ENCODE data around the gene SOS2. TPM values are rescaled to one million over a fixed set of nuclear protein-coding genes. Genes with fewer than 3 reads are reported as not detected.
"Not testable (repeated sequence)": the region's sequence is repeated elsewhere in the genome, so short reads cannot be mapped to it uniquely, and the experiment has no call there.

SOS2 gene
- total RNA-seq, 1 donor from 2014 or later = 40.8 TPM

DNA sequence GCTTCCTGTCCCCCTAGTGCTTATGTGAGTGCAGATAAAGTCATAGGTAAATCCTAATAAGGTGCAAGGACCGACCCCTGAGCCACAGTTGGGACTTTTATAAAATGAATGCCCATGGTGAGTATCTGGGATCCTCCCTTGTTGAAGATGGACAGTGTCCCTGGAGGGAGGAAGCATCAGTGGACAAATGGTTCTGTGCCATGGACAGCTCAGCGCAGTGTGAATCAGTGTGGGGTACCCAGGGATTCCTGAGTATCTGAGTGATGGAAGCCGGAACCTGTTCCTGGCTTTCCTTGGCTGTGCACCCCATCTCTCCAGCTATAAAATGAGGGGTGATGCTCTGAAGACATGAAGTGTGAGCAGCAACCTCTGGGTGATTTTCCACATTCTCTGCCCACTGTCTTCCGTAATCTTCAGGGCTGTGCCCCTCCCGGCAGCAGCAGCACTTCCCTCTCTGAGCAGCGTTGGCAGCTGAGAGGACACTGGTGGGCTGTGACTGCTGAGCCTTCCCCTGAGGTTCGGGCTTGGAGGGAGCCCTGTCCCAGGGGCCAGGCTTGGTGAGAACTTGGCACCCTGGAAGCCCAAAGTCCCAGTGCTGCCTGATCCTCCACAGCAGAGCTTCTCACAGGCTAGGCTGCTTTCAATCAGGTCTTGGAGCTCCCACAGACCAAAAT lies 140.0 kb downstream of the SOS2 start:
- ATAC-seq = no peak
- no peak for DNase-seq
- intact Hi-C loops (cut with micrococcal nuclease) = no loop called here

DNA sequence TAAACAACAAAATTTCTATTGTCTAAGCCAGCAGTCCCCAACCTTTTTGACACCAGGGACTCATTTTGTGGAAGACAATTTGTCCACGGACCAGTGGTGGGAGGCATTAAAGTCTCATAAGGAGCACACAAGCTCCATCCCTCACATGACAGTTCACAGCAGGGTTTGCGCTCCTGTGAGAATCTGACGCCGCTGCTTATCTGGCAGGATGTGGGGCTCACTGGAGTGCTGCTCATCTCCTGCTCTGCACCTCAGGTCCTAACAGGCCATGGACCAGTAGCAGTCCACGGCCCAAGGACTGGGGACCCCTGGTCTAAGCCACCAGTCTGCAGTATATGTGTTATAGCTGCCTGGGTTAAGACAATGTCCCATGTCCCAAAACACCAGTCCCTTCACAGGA lies 142.2 kb downstream of the SOS2 start:
- DNase-seq (no peak), ATAC-seq (no peak)
- intact Hi-C loops (cut with micrococcal nuclease) = no loop called here

DNA sequence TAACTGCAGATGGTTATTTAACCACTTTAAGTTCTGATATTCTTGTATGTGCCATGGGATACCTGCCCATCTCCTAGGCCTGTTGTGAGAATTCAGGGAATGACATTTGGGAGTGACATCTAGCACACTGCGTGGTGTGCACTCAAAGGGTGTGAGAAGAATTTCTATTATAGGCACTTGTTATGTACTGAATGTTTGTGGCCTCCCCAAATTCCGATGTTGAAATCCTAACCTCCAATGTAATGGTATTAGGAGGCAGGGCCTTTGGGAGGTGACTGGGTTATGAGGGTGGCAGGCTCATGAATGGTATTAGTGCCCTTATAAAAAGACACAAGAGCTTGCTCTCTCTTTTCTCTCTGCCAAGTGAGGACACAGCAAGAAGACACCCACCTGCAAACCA lies 142.6 kb downstream of the SOS2 start:
- no peak for DNase-seq
- ATAC-seq = no peak
- intact Hi-C loops (cut with micrococcal nuclease) = no loop called here

DNA sequence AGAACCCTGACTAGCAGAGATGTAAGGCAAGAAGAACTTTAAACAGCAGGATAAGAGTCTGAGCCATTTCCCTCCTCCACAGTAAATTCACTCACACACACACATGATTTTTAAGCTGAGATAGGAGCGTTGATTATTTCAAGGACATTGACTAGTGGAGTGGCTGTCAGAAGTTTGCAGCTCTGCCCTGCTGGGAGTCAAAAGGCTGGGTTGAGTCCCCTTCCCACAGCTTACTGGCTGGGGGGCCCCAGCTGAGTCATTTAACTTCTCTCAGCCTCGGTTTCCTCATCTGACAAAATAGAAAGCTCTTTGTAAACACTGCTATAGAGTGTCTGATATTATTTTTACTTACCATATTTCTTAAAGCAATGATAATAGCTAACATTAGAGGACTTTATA lies 143.3 kb downstream of the SOS2 start:
- intact Hi-C loops (cut with micrococcal nuclease) = no loop called here
- no peak for ATAC-seq
- no peak for DNase-seq

DNA sequence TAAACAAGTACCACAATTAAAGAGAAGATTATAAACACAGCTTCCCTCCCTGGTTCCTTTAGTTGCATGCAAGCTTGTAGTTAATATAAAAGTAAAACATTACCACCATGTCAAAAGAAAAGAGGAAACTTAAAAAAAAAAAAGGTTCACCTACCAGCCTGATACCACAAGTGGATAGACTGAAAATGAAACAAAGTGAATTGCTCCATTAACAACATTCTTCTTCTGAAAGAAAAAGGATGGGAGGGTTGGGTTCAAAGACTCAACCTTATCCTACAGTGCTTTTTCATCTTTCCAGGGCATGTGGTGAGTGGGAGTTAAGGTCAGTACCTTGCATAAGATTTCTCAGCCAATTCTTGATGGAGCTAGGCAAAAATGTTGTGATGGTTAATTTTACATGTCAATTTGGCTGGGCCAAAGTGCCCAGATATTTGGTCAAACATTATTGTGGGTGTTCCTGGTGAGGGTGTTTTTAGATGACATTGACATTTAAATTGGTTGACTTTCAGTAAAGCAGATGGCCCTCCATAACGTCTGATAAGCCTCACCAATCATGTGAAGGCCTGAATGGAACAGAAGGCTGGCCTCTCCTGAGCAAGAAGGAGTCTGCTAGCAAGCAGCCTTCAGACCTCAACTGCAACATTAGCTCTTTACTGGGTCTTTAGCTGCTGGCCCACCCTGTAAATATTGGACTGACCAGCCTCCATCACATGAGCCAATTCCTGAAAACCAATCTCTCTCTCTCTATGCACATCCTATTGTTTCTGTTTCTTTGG lies 143.8 kb downstream of the SOS2 start:
- DNase-seq = no peak
- ATAC-seq = no peak
- intact Hi-C loops (cut with micrococcal nuclease) = no loop called here

DNA sequence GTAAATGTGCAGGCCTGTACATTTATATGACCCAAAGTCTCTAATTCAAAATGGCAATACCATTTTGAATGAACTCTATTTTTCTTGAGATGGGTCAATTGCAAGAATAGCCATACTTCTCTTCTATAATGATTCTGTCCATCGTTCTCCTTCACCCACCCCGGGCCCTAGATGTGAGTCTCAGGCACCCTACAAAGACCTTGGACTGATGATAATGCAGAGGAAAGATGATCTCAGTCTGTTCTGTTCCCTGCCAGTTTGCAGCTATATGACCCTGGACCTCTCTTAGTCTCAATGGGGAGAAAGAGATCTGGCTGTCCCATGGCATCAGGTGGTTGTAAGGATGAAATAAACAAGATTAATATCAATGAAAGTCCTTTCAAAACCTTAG lies 145.1 kb downstream of the SOS2 start:
- no peak for DNase-seq
- intact Hi-C loops (cut with micrococcal nuclease) = no loop called here
- no peak for ATAC-seq

DNA sequence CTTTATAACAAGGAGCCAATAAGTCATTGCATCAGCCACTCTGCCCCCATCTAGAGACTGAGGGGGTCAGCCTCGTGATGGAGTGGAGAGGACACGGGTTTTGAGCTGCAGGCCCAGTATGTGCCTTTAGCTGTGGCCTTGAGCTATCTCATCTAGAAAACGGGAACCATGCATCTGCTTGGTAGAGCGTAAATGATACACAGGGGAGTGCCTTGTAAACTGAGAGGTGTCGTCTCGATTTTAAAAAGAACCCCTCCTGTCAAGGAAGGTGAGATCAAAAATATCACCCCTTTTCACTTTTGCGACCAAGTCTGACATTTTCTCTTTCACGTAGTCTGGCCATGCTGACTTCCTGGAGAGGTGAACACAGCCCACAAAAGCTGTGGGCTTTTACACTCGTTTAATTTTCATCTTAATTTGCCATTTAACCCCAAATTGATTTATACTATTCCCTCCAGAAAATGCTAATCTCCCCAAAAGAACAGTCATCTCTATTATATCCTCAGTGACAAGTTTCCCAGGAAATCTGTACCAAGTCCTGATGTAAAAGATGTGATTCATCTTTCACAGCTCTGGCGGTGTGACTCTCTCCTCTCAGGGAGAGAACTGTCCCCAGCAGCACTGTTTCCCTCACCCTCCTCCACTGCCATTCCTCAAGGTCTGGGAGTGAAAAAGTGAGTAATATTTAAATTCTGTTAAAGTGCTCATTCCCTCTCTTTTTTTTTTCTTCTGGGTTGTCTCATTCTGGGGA lies 145.6 kb downstream of the SOS2 start:
- DNase-seq = no peak
- intact Hi-C loops (cut with micrococcal nuclease) = no loop called here
- no peak for ATAC-seq

DNA sequence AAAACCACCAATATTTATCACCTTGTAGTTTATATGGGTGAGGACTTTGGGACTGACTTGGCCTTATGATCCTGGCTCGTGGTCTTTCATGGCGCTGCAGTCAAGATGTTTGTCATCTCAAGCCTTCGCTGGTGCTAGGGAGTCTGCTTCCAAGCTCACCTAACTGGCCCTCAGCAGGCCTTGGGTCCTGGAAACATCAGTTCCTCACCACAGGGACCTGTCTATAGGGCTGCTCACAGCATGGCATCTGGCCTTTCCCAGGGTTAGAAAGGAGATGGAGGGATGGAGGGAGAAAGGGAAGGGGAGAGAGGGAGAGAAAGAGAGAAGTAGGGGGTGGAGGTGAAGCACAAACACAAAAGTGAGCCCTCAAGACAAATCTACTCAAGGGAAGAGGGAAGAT lies 146.7 kb downstream of the SOS2 start:
- DNase-seq = no peak
- intact Hi-C loops (cut with micrococcal nuclease) = no loop called here
- ATAC-seq = no peak

DNA sequence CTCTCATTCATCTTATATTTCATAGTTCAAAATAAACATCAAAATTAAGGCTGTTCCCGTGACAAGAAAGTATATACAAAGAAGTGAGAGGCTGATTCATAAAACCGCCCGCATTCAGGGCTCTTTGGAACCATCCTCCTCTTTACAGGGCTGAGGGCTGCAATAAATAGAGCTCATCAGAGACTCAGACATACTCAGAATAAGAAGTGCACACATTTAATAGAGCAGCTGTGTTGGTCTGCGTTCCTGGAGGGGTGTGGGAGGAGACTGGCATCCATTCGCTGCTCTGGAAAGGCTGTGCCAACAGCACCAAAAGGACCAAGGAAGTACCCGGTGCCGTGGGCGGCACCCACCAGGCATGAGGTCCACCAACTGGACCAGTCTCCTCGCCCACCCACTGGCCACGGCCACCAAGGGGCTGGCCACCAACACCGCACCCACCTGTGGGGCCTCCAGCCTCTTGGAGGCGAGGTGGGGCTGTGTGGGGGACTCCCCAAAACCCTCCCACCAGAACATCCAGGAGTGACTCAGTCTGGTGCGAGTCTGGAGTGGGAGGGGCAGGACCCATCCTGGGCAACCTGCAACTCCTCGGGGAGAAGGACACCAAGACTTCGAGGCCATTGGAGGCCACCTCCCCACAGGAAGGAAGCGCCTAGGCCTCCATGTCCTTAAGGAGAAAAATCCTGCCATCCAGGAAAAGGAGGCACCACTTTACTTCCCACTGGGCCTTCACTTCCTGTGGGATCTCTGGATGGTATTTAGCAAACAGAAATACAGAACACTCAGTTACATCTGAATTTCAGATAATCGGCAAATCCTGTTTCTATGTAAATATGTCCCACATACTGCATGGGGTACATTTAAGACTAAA lies 147.7 kb downstream of the SOS2 start:
- DNase-seq (no peak), ATAC-seq (no peak)
- intact Hi-C loops (cut with micrococcal nuclease) = no loop called here

DNA sequence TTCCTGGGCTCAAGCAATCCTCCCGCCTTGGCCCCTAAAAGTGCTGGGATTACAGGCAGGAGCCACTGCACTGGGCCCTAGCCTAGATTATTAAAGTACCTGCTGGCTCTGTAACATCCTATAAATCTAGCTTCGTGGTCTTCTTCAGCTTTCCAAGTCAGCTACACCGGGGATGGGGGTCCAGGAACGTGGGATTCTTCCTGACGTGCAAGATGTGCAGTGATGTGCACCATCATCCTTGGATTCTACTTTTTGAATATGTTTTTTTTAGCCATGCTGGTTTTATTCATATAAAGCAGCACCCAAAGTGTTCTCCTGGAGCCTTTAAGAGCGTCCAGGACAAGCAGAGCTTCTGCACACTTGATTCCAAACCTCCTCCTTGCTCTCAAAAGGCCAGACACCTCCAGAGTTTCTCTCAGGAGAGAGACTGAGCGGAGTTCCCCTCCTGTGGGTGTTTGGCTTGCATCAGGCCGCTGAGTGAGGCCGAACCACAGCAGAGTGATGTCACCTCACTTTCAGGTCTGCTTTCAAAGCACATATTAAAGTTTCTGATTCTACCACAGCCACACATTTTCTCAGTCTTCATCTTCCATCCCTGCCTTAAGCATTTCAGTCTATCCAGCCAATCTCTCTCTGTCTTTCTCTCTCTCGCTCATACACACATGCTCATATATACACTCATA lies 148.5 kb downstream of the SOS2 start:
- intact Hi-C loops (cut with micrococcal nuclease) = no loop called here
- ATAC-seq (no peak), DNase-seq (no peak)

DNA sequence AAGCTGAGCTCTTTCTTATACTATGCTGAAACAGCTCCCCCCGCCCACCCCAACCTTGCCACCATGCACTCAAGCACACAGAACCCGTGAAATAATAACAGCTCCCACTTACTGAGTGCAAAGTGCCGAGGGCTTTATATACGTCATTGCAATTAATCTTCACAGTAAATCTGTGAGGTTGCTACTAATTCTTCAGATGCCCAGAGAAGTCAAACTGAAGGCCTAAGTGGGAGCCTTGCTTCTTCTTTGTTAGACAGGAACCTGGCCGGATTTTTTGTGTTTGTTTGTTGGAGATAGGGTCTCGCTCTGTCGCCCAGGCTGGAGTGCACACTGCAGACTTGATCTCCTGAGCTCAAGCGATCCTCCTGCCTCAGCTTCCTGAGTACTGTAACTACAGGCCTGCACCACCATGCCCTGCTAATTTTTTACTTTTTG lies 149.1 kb downstream of the SOS2 start:
- ATAC-seq = no peak
- DNase-seq = no peak
- intact Hi-C loops (cut with micrococcal nuclease) = no loop called here

DNA sequence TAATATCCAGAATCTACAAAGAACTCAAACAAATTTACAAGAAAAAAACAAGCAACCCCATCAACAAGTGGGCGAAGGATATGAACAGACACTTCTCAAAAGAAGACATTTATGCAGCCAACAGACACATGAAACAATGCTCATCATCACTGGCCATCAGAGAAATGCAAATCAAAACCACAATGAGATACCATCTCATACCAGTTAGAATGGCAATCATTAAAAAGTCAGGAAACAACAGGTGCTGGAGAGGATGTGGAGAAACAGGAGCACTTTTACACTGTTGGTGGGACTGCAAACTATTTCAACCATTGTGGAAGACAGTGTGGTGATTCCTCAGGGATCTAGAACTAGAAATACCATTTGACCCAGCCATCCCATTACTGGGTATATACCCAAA lies 152.3 kb downstream of the SOS2 start:
- ATAC-seq; intact Hi-C loops (cut with micrococcal nuclease); DNase-seq: not testable (repeated sequence)

DNA sequence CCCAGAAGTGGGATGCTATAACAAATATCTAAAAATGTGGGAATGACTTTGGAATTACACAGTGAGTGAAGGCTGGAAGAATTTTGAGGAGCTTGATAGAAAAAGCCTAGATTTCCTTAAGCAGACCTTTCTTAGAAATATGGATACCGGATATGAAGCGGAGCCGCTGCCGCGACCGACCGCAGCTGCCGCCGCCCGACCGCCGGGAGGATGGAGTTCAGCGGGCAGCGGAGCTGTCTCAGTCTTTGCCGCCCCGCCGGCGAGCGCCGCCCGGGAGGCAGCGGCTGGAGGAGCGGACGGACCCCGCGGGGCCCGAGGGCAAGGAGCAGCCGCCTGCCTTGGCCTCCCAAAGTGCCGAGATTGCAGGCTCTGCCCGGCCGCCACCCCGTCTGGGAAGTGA lies 157.7 kb downstream of the SOS2 start:
- ATAC-seq; DNase-seq; intact Hi-C loops (cut with micrococcal nuclease): not testable (repeated sequence)

DNA sequence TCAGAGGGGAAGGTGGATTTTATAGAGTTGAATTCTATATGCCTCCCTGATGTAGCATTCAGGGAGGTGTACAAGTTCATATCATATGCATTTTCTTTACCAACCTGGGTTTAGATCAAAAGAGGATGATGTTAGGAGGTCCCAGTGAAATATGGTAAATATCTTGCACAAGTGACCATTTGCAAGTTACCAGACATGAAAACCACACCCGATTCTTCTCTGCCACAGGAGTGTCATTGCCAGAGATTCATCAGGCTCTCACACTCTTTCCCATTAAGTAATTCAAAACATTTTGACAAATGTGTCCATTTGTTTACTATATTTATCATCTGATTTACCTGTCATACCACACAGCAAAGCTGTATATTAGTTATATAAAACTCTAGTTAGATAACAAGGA lies 159.0 kb downstream of the SOS2 start:
- intact Hi-C loops (cut with micrococcal nuclease) = no loop called here
- ATAC-seq (no peak), DNase-seq (no peak)

DNA sequence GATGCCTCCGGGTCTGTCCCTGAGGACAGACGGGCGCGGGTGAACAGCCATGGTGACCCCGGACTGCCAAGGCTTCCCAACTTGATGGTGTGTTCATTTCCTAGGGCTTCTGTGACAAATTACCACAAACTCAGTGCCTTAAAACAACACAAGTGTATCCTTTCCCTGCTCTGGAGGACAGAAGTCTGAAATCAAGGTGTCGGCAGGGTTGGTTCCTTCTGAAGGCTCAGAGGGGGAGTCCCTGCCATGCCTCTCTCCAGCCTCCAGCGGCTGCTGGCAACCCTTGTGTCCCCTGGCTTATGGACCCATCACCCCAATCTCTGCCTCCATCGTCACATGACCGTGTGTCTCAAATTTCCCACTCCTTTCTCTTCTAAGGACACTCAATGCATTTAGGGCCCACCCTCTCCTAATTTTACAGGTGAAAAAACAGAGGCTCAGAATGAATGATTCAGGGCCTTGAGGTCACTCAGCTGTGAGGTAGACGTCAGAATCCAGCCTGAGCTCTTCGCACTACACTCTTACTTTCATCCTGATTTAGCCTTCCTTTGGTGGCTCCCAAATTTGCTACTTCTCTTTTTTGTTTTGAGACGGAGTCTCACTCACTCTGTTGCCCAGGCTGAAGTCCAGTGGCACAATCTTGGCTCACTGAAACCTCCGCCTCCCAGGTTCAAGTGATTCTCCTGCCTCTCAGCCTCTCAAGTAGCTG lies 160.4 kb downstream of the SOS2 start:
- DNase-seq (no peak), ATAC-seq (no peak)
- intact Hi-C loops (cut with micrococcal nuclease) = no loop called here

DNA sequence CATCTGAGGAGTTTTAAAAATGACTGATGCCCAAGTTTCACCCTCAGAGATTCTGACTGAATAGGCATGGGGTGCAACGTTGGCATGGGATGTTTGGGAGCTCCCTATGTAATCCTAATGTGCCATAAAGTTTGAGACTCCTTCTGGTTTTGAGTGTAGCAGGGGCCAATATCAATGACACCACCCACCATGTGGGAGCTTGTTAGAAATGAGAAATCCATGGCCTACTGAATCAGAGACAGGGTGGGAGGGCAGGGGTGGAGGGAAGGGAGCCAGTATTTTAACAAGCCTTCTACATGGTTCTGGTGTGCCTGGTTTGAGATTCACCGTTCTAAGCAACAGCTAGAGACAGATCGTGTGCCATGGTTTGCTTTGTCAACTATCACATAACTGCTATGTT lies 161.1 kb downstream of the SOS2 start:
- ATAC-seq (no peak), DNase-seq (no peak)
- intact Hi-C loops (cut with micrococcal nuclease) = no loop called here

DNA sequence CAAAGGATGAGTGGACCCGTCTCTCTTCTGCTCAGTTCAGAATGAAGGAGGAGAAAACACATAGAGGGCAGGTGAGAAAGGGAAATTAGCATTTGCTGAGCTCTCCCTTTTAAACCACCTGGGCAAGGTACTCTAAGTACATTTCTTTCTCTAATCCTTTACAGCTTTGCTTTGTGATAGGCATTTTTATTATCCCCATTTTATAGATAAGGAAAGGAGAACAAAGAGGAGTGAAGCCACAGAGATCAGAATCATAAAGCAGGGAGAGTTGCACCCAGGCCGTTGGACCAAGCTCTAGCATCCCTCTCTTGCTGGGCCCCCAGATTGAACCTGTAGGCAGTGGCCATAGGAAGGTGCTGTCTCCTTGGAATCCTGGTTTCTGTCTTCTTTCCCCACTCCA lies 162.1 kb downstream of the SOS2 start:
- DNase-seq = no peak
- intact Hi-C loops (cut with micrococcal nuclease) = no loop called here
- ATAC-seq = no peak

DNA sequence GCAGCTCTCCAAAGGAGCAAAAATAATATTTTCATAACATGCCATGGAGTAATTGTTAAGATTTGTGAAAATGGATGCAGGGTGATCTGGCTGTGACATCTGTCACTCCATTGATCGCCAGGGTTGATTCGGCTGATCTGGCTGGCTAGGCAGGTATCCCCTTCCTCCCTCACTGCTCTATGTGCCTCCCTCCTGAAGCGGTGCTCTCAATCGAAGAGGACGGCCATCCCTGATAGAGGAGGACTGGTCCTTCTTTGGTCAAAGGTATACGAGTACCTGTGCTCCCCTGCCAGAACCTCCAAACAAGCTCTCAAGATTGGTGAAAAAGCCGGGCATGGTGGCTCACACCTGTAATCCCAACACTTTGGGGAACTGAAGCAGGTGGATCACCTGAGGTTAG lies 162.9 kb downstream of the SOS2 start:
- intact Hi-C loops (cut with micrococcal nuclease) = no loop called here
- DNase-seq (no peak), ATAC-seq (no peak)
